ENCODE results near the gene AKAP5. TPM values are rescaled to one million over a fixed set of nuclear protein-coding genes. Genes with fewer than 3 reads are reported as not detected.

The AKAP5 gene
- total and polyA plus RNA-seq, 2 of the 8 experiments (the other 6 are each of a cell fraction or from before 2014, with no cell fraction given), result 0.50 to 3.8 TPM

GRCh38 chr14:64434528-64434927 lies 30.8 kb upstream of the AKAP5 start:
- DNase-seq (ENCODE audit: low read depth in 1 of 2, low spot score in 2 of 2) (no peak), FAIRE-seq (no peak)
- Histone ChIP-seq H2BK20ac (ENCODE audit: low read length) (no peak overlapping the region), H3K4me1 (replicated peaks in 1 of 4; ENCODE audit: control insufficient read depth in 3 of 4, insufficient read depth in 4 of 4, low read length in 3 of 4) (no peaks in the 10 kb centered on the region), H3K27ac (ENCODE audit: low read depth, low read length) (no peak overlapping the region), H3K9me3 (ENCODE audit: insufficient read depth in 2 of 2, low read depth in 1 of 2, low read length in 1 of 2) (no peaks in the 10 kb centered on the region), H4K91ac (replicated peaks; ENCODE audit: insufficient read length, low read length) (no peak overlapping the region), H3K9ac (replicated peaks in 1 of 4; ENCODE audit: extremely low read depth in 1 of 4, low read depth in 3 of 4, low read length in 3 of 4) (no peak overlapping the region), H2BK5ac (ENCODE audit: low read depth, low read length) (no peak overlapping the region), H2AFZ (ENCODE audit: low read length) (no peak overlapping the region), H3K14ac (ENCODE audit: insufficient read length) (no peak overlapping the region), H4K20me1 (replicated peaks in 1 of 2; ENCODE audit: control insufficient read depth in 1 of 2, insufficient read depth in 2 of 2, low read length in 2 of 2) (no peaks in the 10 kb centered on the region), H3K79me1 (ENCODE audit: low read depth, low read length) (no peaks in the 10 kb centered on the region), H3K79me2 (ENCODE audit: control insufficient read depth in 1 of 2, insufficient read depth in 2 of 2, low read length in 2 of 2) (no peaks in the 10 kb centered on the region), H4K8ac (ENCODE audit: extremely low read depth, insufficient read depth, low read length) (no peak overlapping the region), H3K23me2 (ENCODE audit: low read depth, low read length) (no peaks in the 10 kb centered on the region), H3K4me3 (ENCODE audit: extremely low read depth in 1 of 4, insufficient read depth in 2 of 4, low read depth in 3 of 4, low read length in 4 of 4) (no peak overlapping the region), H3K18ac (ENCODE audit: extremely low read depth, low read length) (no peak overlapping the region), H2AK5ac (ENCODE audit: low read depth, low read length) (no peak overlapping the region), H2BK120ac (replicated peaks; ENCODE audit: low read depth, low read length) (no peak overlapping the region), H2BK12ac (ENCODE audit: low read depth, low read length) (no peak overlapping the region), H3K23ac (ENCODE audit: insufficient read length) (no peak overlapping the region), H3K56ac (replicated peaks; ENCODE audit: insufficient read length, low read depth, low read length) (no peak overlapping the region), H3K4ac (replicated peaks; ENCODE audit: insufficient read length, low read depth, low read length) (no peak overlapping the region), H3K4me2 (ENCODE audit: insufficient read depth in 1 of 2, low read depth in 2 of 2, low read length in 2 of 2) (no peak overlapping the region), H4K5ac (ENCODE audit: insufficient read length, low read depth, low read length) (no peak overlapping the region), H3K36me3 (ENCODE audit: control insufficient read depth in 2 of 4, insufficient read depth in 4 of 4, low read length in 3 of 4) (peaks cover 39 to 90% (median 81%) of the 10 kb centered on the region in 4 experiments), H3K27me3 (replicated peaks in 1 of 4; ENCODE audit: control insufficient read depth in 3 of 4, extremely low read depth in 1 of 4, insufficient read depth in 3 of 4, low read length in 3 of 4) (no peaks in the 10 kb centered on the region), H2BK15ac (ENCODE audit: low read length) (no peak overlapping the region)
- 85% methylated on average over 3 of the region's 3 CpGs; no CpG with 5 or more reads in 1 of the 2 experiments for WGBS, 2 experiments (ENCODE audit: extremely low coverage in 1 of 2, insufficient coverage in 1 of 2, insufficient read length in 1 of 2, insufficient replicate concordance in 2 of 2, low coverage in 1 of 2, low lambda C conversion rate in 2 of 2, missing lambda C conversion rate in 1 of 2)
- CTCF ChIA-PET (ENCODE audit: partially characterized antibody), result interaction anchor here (0.6 to 2.5 kb wide), 9 partner anchors 10 to 441 kb away, joined by 3 to 14 read pairs (median 4); partner anchors contain the start of gene ZBTB1
- TF ChIP-seq CTBP2 (IDR thresholded peaks at IDR 0.05; ENCODE audit: borderline replicate concordance, insufficient read depth, insufficient read length, low read length) (no peak), POLR2A (IDR thresholded peaks at IDR 0.05; ENCODE audit: control extremely low read depth in 1 of 2, low read depth in 2 of 2, low read length in 2 of 2) (no peak), TEAD4 (IDR thresholded peaks at IDR 0.05; ENCODE audit: low read depth, low read length) (no peak), CHD1 (IDR thresholded peaks at IDR 0.05; ENCODE audit: low read depth, low read length) (no peak), NANOG (IDR thresholded peaks at IDR 0.05; ENCODE audit: insufficient read depth, low read depth, low read length, poor library complexity, severe bottlenecking) (no peak), RBBP5 (IDR thresholded peaks at IDR 0.05; ENCODE audit: borderline replicate concordance, low read depth, low read length) (no peak), TAF7 (optimal IDR thresholded peaks at IDR 0.05; ENCODE audit: borderline replicate concordance, low read depth, low read length) (no peak), CEBPB (IDR thresholded peaks at IDR 0.05; ENCODE audit: low read depth, low read length) (no peak), USF2 (IDR thresholded peaks at IDR 0.05; ENCODE audit: low read length) (no peak), YY1 (IDR thresholded peaks at IDR 0.05; ENCODE audit: low read depth, low read length) (no peak), JUN (IDR thresholded peaks at IDR 0.05; ENCODE audit: low read depth, low read length) (no peak), EZH2 (IDR thresholded peaks at IDR 0.05; ENCODE audit: low read depth, low read length, severe bottlenecking) (no peak), CREB1 (IDR thresholded peaks at IDR 0.05) (no peak)
- POLR2A ChIA-PET (ENCODE audit: partially characterized antibody), result interaction anchor here (0.6 to 1.4 kb wide), 4 partner anchors 39 to 55 kb away, joined by 3 to 4 read pairs (median 4); no protein-coding TSS in a partner anchor
